ENCODE results near the gene COL18A1. TPM values are rescaled to one million over a fixed set of nuclear protein-coding genes. Genes with fewer than 3 reads are reported as not detected.

COL18A1 gene
- polyA plus RNA-seq, 2 of the 4 experiments (the other 2 are of a cell fraction): 17.3 to 88.4 TPM

DNA sequence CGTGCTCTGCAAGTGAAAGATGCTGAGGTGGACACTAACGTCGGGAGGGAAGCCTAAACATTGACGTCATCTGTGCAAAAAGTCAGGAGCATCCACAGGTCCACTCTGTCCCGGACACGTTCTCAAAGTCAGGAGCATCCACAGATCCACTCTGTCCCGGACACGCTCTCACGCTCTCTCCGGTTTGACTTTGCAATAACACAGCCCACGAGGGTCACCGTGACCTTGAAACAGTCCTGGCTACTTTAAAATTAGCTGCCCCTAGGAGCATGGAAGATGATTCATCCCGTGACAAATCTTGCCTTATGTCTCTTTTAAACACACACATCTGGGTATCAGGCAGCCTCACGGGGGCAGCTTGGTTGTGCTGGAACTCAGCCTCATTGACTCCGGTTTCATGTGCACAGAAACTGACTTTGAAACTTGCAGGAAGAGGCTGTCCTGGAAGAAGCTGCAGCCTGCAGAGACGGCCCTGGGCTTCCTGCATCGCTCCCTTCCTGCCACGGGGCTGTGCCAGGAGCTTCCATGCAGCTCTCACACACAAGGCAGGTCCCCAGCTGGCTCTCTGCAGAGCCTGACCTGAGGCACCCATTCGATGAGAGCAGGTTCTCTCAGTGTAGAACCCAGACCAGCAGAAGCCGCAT lies 18.1 kb upstream of the COL18A1 start:
- Histone ChIP-seq H3K27ac (peak overlapping the region; percentile 27 to 80; a peak in 3 of 6 replicates), H3K4me3 (no peak overlapping the region), H3K4me1 (peaks cover 17% of the 10 kb centered on the region), H3K9me3 (no peaks in the 10 kb centered on the region), H3K4me2 (peak overlapping the region; percentile 45)
- DNase-seq (ENCODE audit: low read depth in 1 of 2, low spot score in 1 of 2) (peak in 1 of 2 experiments; percentile 45), FAIRE-seq (no peak), ATAC-seq (peak; percentile 66 to 82)
- CTCF ChIA-PET: interaction anchor here (0.9 to 1.6 kb wide), 7 partner anchors 9 to 534 kb away, joined by 3 to 13 read pairs (median 4); no protein-coding TSS in a partner anchor
- POLR2A ChIA-PET: interaction anchor here (1.4 kb wide), 1 partner anchor 20 kb away, joined by 5 read pairs; no protein-coding TSS in a partner anchor
- TF ChIP-seq RAD21 (conservative IDR thresholded peaks at IDR 0.05 in 1 of 2, IDR thresholded peaks at IDR 0.05 in 1 of 2): 0 out of 5 replicates have a peak, but pooled peaks have one; percentile 27 to 31
- TF ChIP-seq MAFK (IDR thresholded peaks at IDR 0.05; ENCODE audit: partially characterized antibody): peak; percentile 46
- TF ChIP-seq ZFP36 (IDR thresholded peaks at IDR 0.05; ENCODE audit: borderline replicate concordance, partially characterized antibody): no peak
- TF ChIP-seq CBX8 (IDR thresholded peaks at IDR 0.05): no peak
- 43% methylated on average over 15 of the region's 20 CpGs for WGBS (ENCODE audit: missing lambda C conversion rate)

DNA sequence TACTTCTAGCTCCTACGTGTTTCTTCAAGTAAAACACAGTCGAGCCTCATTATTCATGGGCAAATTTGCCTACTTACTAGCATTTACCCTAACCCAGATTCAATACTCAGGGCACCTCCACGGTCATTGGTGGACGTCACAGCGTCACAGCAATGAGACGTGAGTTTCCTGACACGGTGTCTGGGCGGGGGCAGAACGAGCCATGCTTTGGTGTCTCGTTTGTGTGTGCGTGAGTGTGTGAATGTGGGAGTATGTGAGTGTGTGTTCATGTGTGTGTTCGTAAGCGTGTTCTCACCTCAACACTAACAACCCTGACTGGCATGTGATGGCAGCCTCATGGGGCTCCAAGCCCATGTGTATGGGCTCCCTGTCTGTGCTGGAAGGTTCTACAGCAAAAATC lies 17.5 kb upstream of the COL18A1 start:
- ATAC-seq: no peak
- Histone ChIP-seq H3K4me3 (no peak overlapping the region), H3K9me3 (no peaks in the 10 kb centered on the region), H3K4me1 (peaks cover 17% of the 10 kb centered on the region), H3K4me2 (0 out of 3 replicates have a peak overlapping the region, but pooled peaks have one; percentile 45), H3K27ac (peak overlapping the region; percentile 27 to 80; a peak in 3 of 6 replicates)
- DNase-seq (ENCODE audit: low read depth in 1 of 2, low spot score in 1 of 2): no peak
- POLR2A ChIA-PET: interaction anchor here (1.4 kb wide), 1 partner anchor 19 kb away, joined by 5 read pairs; no protein-coding TSS in a partner anchor
- FAIRE-seq: no peak
- WGBS (ENCODE audit: missing lambda C conversion rate): 93% methylated on average over 13 of the region's 13 CpGs
- TF ChIP-seq, protein P1, sequence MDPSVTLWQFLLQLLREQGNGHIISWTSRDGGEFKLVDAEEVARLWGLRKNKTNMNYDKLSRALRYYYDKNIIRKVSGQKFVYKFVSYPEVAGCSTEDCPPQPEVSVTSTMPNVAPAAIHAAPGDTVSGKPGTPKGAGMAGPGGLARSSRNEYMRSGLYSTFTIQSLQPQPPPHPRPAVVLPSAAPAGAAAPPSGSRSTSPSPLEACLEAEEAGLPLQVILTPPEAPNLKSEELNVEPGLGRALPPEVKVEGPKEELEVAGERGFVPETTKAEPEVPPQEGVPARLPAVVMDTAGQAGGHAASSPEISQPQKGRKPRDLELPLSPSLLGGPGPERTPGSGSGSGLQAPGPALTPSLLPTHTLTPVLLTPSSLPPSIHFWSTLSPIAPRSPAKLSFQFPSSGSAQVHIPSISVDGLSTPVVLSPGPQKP (IDR thresholded peaks at IDR 0.05; ENCODE audit: low read depth, low read length): no peak
- TF ChIP-seq CBX2 (IDR thresholded peaks at IDR 0.05; ENCODE audit: borderline replicate concordance, low read depth): no peak
- no peak for TF ChIP-seq HOXB13 (CRISPR knock-in tag; IDR thresholded peaks at IDR 0.05; ENCODE audit: low read depth)
- TF ChIP-seq SMC3 (IDR thresholded peaks at IDR 0.05): no peak
- no peak for TF ChIP-seq TP53 (CRISPR knock-in tag; IDR thresholded peaks at IDR 0.05)
- TF ChIP-seq RAD21 (conservative IDR thresholded peaks at IDR 0.05 in 1 of 2, IDR thresholded peaks at IDR 0.05 in 1 of 2): no peak
- no peak for TF ChIP-seq POLR2A (IDR thresholded peaks at IDR 0.05; ENCODE audit: low read length)
- TF ChIP-seq REST (IDR thresholded peaks at IDR 0.05): no peak
- TF ChIP-seq SREBF2 (IDR thresholded peaks at IDR 0.05): no peak
- TF ChIP-seq HOXA7 (CRISPR knock-in tag; IDR thresholded peaks at IDR 0.05): no peak
- no peak for TF ChIP-seq FOSB (CRISPR knock-in tag; IDR thresholded peaks at IDR 0.05)
- TF ChIP-seq, protein P2, sequence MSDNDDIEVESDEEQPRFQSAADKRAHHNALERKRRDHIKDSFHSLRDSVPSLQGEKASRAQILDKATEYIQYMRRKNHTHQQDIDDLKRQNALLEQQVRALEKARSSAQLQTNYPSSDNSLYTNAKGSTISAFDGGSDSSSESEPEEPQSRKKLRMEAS (IDR thresholded peaks at IDR 0.05): no peak
- no peak for TF ChIP-seq CHD4 (IDR thresholded peaks at IDR 0.05; ENCODE audit: borderline replicate concordance)
- TF ChIP-seq ZC3H11A (IDR thresholded peaks at IDR 0.05): no peak
- CTCF ChIA-PET: interaction anchor here (0.9 to 1.6 kb wide), 8 partner anchors 9 to 534 kb away, joined by 3 to 13 read pairs (median 4); no protein-coding TSS in a partner anchor

Data from A549 (cell line).